AG09309 (cell line): ENCODE data around the gene NTN4.

Experiments
- DNase-seq: peaks from one replicate; pipeline ENCODE4 v3.0.0-alpha.2; 2010; ENCODE audit warnings: low read depth
- H3K4me3 ChIP-seq: 2 replicates; pipeline ENCODE4 v1.5.1; 2011; ENCODE audit warnings: mild to moderate bottlenecking, low read depth, low read length, moderate library complexity; ENCODE audit not compliant: control insufficient read depth
- TF ChIP-seq, protein P1 (sequence below): IDR thresholded peaks from 2 replicates; pipeline ENCODE4 v1.5.1; 2011; ENCODE audit warnings: mild to moderate bottlenecking, low read depth, low read length, inconsistent platforms; ENCODE audit not compliant: insufficient read depth, control insufficient read depth; ENCODE audit errors: missing control alignments

NTN4 gene

DNA sequence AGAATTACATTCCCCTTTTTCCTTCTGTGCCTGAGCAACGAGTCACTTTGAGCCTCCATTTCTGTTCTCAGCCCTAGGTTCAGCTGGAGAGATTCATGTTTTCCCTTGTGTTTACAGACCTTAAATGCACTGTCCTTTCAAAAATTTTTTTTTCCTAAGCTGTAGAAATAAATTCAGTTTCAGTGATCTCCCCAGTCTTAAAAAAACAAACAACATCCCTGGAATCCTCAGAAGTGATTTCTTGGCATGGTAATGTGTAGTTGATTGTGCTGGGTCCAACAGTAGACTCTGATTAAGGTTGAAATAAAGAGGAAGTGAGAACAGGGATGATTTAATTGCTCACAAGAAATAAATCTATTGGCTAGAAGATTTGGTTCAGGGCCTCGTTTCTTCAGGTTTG, 89.3 kb downstream of the NTN4 start:
- DNase-seq, result no peak
- no peak overlapping the region for H3K4me3 ChIP-seq
- TF ChIP-seq, protein P1, sequence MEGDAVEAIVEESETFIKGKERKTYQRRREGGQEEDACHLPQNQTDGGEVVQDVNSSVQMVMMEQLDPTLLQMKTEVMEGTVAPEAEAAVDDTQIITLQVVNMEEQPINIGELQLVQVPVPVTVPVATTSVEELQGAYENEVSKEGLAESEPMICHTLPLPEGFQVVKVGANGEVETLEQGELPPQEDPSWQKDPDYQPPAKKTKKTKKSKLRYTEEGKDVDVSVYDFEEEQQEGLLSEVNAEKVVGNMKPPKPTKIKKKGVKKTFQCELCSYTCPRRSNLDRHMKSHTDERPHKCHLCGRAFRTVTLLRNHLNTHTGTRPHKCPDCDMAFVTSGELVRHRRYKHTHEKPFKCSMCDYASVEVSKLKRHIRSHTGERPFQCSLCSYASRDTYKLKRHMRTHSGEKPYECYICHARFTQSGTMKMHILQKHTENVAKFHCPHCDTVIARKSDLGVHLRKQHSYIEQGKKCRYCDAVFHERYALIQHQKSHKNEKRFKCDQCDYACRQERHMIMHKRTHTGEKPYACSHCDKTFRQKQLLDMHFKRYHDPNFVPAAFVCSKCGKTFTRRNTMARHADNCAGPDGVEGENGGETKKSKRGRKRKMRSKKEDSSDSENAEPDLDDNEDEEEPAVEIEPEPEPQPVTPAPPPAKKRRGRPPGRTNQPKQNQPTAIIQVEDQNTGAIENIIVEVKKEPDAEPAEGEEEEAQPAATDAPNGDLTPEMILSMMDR, result no peak

DNA sequence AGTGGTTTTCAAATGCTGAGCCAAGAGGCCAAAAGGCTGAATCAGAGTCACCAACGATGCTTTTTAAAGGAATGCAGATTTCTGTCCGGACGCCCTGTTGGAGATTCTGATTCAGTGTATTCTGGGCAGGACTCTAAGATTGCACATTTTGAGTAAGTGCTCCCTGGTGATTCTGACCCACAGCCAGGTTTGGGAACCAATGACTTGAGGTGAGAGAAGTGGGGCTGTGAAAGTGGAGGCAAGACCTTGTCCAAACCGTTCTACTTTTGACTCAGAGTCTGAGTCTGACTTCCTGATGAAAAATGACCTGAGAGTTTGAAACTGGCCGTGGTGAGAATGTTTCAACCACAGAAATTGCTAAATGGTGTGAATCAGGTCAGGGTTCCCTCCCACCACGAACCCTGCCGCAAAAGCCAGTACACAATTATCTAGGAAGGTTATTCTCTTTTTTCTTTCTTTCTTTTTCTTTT, 90.2 kb downstream of the NTN4 start:
- H3K4me3 ChIP-seq, result no peak overlapping the region
- peak; percentile 80 for DNase-seq
- TF ChIP-seq, protein P1, result no peak

DNA sequence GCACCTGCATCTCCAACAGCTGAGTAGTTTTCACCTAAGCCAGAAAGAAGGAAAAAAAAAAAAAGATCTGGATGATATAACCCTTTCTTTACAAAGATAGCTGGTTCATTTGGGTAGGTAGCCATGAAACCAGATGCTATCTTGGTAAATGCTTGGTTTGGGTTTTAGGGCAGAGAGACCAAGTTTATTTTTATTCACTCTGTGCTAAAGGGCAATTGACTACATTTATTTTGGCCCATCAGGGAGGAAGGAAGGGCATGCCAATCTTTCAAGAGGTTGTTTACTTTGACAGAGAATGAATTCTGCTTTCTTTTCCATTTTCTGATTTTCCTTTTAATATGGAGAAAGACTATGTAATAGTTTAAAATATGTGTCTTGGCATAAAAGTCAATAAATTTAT, 91.0 kb downstream of the NTN4 start:
- TF ChIP-seq, protein P1, result no peak
- DNase-seq, result no peak
- no peak overlapping the region for H3K4me3 ChIP-seq

DNA sequence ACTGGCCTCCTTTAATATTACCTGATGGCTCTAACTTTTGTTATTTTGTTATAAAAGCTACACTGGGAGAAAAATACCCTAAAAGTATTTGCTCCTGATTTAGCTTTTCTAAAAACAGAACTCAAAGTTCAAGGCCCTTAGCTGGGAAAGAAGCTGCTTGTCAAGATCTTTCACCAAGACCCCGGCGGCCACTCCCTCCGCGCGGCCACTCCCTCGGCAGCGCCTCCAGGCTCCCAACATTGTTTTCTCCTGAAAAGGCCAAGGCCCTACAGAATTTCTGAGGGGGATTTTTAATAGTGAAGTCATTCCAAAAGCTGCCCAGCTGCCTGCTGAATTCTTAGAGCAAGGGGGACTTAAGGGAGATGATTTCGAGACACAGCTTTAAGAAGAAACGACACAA, 96.4 kb downstream of the NTN4 start:
- TF ChIP-seq, protein P1, result no peak
- no peak for DNase-seq
- no peak overlapping the region for H3K4me3 ChIP-seq

DNA sequence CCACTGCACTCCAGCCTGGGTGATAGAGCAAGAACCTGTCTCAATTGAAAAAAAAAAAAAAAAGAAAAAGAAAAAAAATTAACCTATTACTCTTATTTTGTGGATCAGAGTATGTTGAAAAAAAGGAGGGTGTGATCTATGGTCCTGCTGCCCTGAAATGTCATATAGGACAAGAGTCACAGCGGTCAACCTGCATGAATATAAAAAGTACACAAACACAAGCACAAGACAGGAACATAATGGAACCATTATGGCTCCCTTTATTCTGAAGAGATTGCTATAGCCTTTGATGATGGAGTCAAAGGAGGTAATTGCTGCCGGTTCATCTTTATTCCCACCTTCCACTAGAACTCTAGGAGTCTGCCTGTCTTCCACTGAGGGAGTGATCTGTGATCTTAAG, 96.9 kb downstream of the NTN4 start:
- no peak overlapping the region for H3K4me3 ChIP-seq
- TF ChIP-seq, protein P1, result no peak
- no peak for DNase-seq

DNA sequence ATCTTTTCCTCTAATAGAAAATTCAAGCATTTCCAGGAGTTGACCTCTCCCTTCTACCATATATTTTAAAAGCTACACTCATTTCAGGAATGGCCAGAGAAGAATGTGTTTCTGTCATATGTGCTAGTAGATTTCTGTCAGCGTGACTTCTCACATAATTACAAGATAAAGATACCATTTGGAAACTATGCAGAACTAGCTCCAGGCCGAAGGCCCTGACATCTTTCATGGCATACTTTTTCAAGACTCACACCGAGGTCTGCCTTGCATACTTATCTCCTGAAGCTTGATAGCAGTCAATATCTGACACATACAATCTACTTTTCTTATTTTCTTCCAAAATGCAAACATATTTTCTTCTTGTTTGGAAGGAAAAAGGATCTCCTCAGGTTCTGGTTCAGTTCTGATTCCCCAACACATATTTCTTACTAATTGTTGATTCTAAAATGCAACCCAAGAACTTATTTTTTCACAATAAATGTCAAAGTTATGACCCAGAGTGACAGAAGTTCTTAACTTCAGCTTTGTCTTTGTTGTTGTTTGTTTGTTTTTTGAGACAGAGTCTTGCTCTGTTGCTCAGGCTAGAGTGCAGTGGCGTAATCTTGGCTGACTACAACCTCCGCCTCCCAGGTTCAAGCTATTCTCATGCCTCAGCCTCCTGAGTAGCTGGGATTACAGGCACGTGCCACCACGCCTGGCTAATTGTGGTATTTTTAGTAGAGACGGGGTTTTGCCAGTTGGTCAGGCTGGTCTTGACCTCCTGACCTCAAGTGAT, 99.5 kb downstream of the NTN4 start:
- DNase-seq, result no peak
- TF ChIP-seq, protein P1, result no peak
- no peak overlapping the region for H3K4me3 ChIP-seq
